ENCODE measurements around the gene SLC13A2. TPM values are rescaled to one million over a fixed set of nuclear protein-coding genes. Genes with fewer than 3 reads are reported as not detected.
"Not testable (repeated sequence)": the region's sequence is repeated elsewhere in the genome, so short reads cannot be mapped to it uniquely, and the experiment has no call there.

SLC13A2 gene
- total and polyA plus RNA-seq, 2 experiments from 2014 or later, result not detected

DNA sequence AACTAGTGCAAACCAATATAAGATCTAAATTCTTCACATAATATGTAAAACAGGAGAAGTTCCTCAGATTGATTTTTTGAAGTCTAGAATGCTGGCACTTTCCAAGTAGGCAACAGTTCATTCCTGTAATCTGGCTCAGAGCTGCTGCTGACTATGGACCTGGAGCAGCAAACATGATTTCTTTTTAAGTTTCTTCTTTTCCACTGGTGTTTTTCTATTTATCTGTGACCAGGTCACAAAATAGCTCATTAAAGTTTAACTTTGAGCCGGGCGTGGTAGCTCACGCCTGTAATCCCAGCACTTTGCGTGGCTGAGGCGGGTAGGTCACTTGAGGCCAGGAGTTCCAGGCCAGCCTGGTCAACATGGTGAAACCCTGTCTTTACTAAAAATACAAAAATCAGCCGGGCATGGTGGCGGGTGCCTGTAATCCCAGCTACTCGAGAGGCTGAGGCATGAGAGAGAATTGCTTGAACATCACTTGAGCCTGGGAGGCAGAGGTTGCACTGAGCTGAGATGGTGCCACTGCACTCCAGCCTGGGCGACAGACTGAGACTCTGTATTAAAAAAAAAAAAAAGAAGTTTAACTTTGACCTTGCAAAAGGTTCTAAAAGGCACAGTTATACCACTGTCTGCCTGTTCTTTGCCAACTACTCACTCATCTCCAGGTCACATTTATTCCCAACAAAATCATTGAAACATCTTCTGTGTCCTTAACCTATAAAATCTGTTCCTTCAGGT is 29.4 kb upstream of the SLC13A2 start:
- no peaks in the 10 kb centered on the region for H3K9me3 ChIP-seq (ENCODE audit: low read depth)
- H3K27me3 ChIP-seq, result no peaks in the 10 kb centered on the region
- no peak overlapping the region for H3K27ac ChIP-seq
- DNase-seq (ENCODE audit: low read depth in 1 of 2, low spot score in 1 of 2), result no peak
- no peaks in the 10 kb centered on the region for H3K4me1 ChIP-seq (ENCODE audit: low read depth)
- TF ChIP-seq, protein P1, sequence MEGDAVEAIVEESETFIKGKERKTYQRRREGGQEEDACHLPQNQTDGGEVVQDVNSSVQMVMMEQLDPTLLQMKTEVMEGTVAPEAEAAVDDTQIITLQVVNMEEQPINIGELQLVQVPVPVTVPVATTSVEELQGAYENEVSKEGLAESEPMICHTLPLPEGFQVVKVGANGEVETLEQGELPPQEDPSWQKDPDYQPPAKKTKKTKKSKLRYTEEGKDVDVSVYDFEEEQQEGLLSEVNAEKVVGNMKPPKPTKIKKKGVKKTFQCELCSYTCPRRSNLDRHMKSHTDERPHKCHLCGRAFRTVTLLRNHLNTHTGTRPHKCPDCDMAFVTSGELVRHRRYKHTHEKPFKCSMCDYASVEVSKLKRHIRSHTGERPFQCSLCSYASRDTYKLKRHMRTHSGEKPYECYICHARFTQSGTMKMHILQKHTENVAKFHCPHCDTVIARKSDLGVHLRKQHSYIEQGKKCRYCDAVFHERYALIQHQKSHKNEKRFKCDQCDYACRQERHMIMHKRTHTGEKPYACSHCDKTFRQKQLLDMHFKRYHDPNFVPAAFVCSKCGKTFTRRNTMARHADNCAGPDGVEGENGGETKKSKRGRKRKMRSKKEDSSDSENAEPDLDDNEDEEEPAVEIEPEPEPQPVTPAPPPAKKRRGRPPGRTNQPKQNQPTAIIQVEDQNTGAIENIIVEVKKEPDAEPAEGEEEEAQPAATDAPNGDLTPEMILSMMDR (IDR thresholded peaks at IDR 0.05; ENCODE audit: low read depth, low read length), result no peak
- H3K4me3 ChIP-seq, result no peak overlapping the region
- H3K36me3 ChIP-seq, result no peaks in the 10 kb centered on the region

DNA sequence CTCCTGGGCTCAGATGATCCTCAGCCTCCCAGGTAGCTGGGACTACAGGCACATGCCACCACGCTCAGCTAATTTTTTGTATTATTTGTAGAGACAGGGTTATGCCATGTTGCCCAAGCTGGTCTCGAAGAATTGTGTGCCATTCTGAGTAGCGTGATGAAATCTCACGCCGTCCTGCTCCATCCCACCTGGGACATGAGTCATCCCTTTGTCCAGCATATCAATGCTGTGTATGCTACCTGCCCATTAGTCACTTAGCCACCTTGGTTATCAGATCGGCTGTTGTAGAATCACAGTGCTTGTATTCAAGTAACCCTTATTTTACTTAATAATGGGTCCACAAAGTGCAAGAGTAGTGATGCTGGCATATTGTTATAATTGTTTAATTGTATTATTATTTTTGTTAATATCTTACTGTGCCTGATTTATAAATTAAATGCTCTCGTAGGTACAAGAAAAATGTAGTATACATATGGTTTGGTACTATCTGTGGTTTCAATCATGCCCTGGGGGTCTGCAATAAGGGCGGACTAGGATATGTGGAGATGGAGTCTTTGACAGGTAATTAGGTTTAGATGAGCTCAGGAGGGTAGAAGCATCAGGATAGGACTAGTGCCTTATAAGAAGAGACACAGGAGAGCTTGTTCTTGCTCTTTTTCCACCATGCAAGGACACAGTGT is 26.6 kb upstream of the SLC13A2 start:
- Histone ChIP-seq H3K9me3 (ENCODE audit: low read depth) (no peaks in the 10 kb centered on the region), H3K27me3 (no peaks in the 10 kb centered on the region), H3K4me1 (ENCODE audit: low read depth) (no peaks in the 10 kb centered on the region), H3K27ac (no peak overlapping the region), H3K4me3 (no peak overlapping the region), H3K36me3 (no peaks in the 10 kb centered on the region)
- TF ChIP-seq, protein P1 (IDR thresholded peaks at IDR 0.05; ENCODE audit: low read depth, low read length), result no peak
- no peak for DNase-seq (ENCODE audit: low read depth in 1 of 2, low spot score in 1 of 2)

DNA sequence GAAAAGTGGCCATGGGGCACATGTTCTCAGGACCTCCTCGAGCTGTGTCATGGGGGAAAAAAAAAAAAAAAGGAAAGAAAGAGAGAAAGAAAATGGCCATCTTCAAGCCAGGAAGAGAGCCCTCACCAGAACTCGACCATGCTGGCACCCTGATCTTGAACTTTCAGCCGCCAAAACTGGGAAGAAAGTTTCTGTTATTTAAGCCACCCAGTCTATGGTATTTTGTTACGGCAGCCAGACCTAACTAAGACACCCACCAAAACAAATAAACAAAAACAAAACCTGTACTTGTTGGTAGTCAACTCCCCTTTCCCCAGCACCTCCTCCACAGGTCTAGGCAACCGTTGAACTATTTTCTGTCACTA is 26.1 kb upstream of the SLC13A2 start:
- no peaks in the 10 kb centered on the region for H3K27me3 ChIP-seq
- DNase-seq (ENCODE audit: low read depth in 1 of 2, low spot score in 1 of 2), result no peak
- TF ChIP-seq, protein P1 (IDR thresholded peaks at IDR 0.05; ENCODE audit: low read depth, low read length), result no peak
- H3K27ac ChIP-seq, result no peak overlapping the region
- H3K36me3 ChIP-seq, result no peaks in the 10 kb centered on the region
- no peaks in the 10 kb centered on the region for H3K9me3 ChIP-seq (ENCODE audit: low read depth)
- H3K4me3 ChIP-seq, result no peak overlapping the region
- no peaks in the 10 kb centered on the region for H3K4me1 ChIP-seq (ENCODE audit: low read depth)

DNA sequence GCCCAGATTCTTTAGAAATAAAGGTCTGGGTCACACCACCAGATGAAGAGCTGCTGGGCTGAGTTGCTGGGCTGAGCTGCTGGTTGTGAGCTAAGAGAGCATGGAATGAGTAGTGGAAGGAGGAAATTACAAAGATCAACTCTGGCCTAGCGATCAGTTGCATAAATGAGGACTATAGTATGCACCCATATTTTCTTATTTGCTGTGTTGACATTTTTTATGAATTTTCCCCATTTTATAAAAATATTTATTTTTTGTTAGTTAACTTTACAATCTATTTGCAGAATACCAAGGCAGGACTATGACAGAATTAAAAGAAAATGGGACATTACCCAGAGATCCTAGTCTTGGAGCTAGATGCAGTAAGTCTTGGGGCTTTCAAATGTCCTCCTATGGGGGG is 23.6 kb upstream of the SLC13A2 start:
- DNase-seq (ENCODE audit: low read depth in 1 of 2, low spot score in 1 of 2), result no peak
- Histone ChIP-seq H3K9me3 (ENCODE audit: low read depth) (no peaks in the 10 kb centered on the region), H3K4me1 (ENCODE audit: low read depth) (no peaks in the 10 kb centered on the region), H3K36me3 (no peaks in the 10 kb centered on the region), H3K27ac (no peak overlapping the region), H3K4me3 (no peak overlapping the region), H3K27me3 (no peaks in the 10 kb centered on the region)
- TF ChIP-seq, protein P1 (IDR thresholded peaks at IDR 0.05; ENCODE audit: low read depth, low read length), result no peak

DNA sequence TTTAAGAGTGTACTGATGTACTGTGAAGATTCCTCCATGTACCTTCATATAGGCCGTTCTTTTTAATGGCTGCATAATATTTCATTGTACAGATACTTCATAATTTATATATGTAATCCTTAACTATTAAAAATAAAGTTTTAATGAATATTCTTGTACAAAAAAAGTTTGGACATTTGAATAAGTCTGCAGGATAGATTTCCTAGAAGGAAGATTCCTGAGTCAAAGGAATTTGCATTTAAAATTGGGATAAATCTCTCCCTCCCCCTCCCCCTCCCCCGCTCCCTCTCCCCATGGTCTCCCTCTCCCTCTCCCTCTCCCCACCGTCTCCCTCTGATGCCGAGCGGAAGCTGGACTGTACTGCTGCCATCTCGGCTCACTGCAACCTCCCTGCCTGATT is 15.6 kb upstream of the SLC13A2 start:
- no peaks in the 10 kb centered on the region for H3K27me3 ChIP-seq
- no peaks in the 10 kb centered on the region for H3K9me3 ChIP-seq (ENCODE audit: low read depth)
- TF ChIP-seq, protein P1 (IDR thresholded peaks at IDR 0.05; ENCODE audit: low read depth, low read length), result no peak
- no peak overlapping the region for H3K27ac ChIP-seq
- H3K36me3 ChIP-seq, result no peaks in the 10 kb centered on the region
- H3K4me3 ChIP-seq, result no peak overlapping the region
- H3K4me1 ChIP-seq (ENCODE audit: low read depth), result no peaks in the 10 kb centered on the region
- DNase-seq (ENCODE audit: low read depth in 1 of 2, low spot score in 1 of 2), result no peak

DNA sequence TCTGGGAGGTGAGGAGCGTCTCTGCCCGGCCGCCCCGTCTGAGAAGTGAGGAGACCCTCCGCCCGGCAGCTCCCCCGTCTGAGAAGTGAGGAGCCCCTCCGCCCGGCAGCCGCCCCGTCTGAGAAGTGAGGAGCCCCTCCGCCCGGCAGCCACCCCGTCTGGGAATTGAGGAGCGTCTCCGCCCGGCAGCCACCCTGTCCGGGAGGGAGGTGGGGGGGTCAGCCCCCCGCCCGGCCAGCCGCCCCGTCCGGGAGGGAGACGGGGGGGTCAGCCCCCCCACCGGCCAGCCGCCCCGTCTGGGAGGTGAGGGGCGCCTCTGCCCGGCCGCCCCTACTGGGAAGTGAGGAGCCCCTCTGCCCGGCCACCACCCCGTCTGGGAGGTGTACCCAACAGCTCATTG is 14.6 kb upstream of the SLC13A2 start:
- DNase-seq (ENCODE audit: low read depth in 1 of 2, low spot score in 1 of 2); H3K4me1 ChIP-seq (ENCODE audit: low read depth); H3K4me3 ChIP-seq; H3K27me3 ChIP-seq; H3K27ac ChIP-seq; H3K36me3 ChIP-seq; H3K9me3 ChIP-seq (ENCODE audit: low read depth): not testable (repeated sequence)
